ENCODE data around the gene ARL14EP. TPM values are rescaled to one million over a fixed set of nuclear protein-coding genes. Genes with fewer than 3 reads are reported as not detected.

Gene ARL14EP
- total RNA-seq, 1 experiment from 2014 or later = 25.3 TPM

GRCh38 chr11:30312243-30312642, 10.7 kb upstream of the ARL14EP start:
- Histone ChIP-seq H3K4me2 (ENCODE audit: low read length) (no peak overlapping the region), H3K9me3 (ENCODE audit: control insufficient read depth in 1 of 2, insufficient read depth in 1 of 2, low read depth in 1 of 2, low read length in 2 of 2) (no peaks in the 10 kb centered on the region), H4K20me1 (ENCODE audit: insufficient read depth) (no peaks in the 10 kb centered on the region), H3K9ac (ENCODE audit: low read length) (no peak overlapping the region), H3K4me1 (ENCODE audit: control insufficient read depth in 1 of 2, insufficient read depth in 2 of 2, low read length in 2 of 2) (no peaks in the 10 kb centered on the region), H3K9me2 (ENCODE audit: insufficient read depth) (no peaks in the 10 kb centered on the region), H2AFZ (ENCODE audit: low read depth, low read length, poor library complexity, severe bottlenecking) (no peak overlapping the region), H3K27ac (ENCODE audit: low read depth, low read length) (no peak overlapping the region), H3K79me2 (ENCODE audit: insufficient read depth, low read length) (no peaks in the 10 kb centered on the region), H3K4me3 (replicated peaks in 1 of 2; ENCODE audit: low read depth in 1 of 2, low read length in 2 of 2) (no peak overlapping the region), H3K36me3 (ENCODE audit: control insufficient read depth in 1 of 2, insufficient read depth in 2 of 2, low read length in 2 of 2) (no peaks in the 10 kb centered on the region), H3K27me3 (ENCODE audit: insufficient read depth, low read length) (peaks cover 23% of the 10 kb centered on the region)
- intact Hi-C loops (cut with micrococcal nuclease) = loop anchor here (5.0 to 10.0 kb wide), 2 partner anchors 187 to 880 kb away; no protein-coding TSS in a partner anchor
- RAD21 ChIA-PET (ENCODE audit: low non-redundant PET in 1 of 2, low total read pairs in 2 of 2, uncharacterized antibody in 2 of 2, unreplicated experiment in 2 of 2) = no interaction called here
- TF ChIP-seq POLR2A (IDR thresholded peaks at IDR 0.05; ENCODE audit: borderline replicate concordance, extremely low read depth, insufficient read depth, insufficient read length) = no peak
- TF ChIP-seq YY1 (IDR thresholded peaks at IDR 0.05; ENCODE audit: extremely low read depth, insufficient replicate concordance, low read depth, low read length) = no peak
- no peak for TF ChIP-seq ZNF274 (IDR thresholded peaks at IDR 0.05; ENCODE audit: low read depth, low read length)
- no peak for TF ChIP-seq RAD21 (IDR thresholded peaks at IDR 0.05; ENCODE audit: low read depth)
- TF ChIP-seq SRF (IDR thresholded peaks at IDR 0.05; ENCODE audit: low read depth) = no peak
- no peak for TF ChIP-seq ZFX (IDR thresholded peaks at IDR 0.05)
- TF ChIP-seq ZBTB33 (IDR thresholded peaks at IDR 0.05; ENCODE audit: extremely low read depth, insufficient replicate concordance, low read length) = no peak
- no peak for TF ChIP-seq JUND (IDR thresholded peaks at IDR 0.05)
- no peak for TF ChIP-seq ELF1 (IDR thresholded peaks at IDR 0.05; ENCODE audit: borderline replicate concordance, low read depth)
- no peak for DNase-seq (ENCODE audit: low read depth, low spot score)
- POLR2A ChIA-PET = no interaction called here
- ATAC-seq = no peak
- BruUV-seq (replicated peaks) = no TSS peak
- CTCF ChIA-PET = no interaction called here
